Retinal pigment epithelial cell (primary cell): ENCODE data around the gene SVOPL.

Experiments
- DNase-seq: peaks from one replicate; pipeline ENCODE4 v3.0.0-alpha.2; 2010; ENCODE audit warnings: low read depth
- H3K4me3 ChIP-seq: 2 replicates; pipeline ENCODE4 v1.5.1; 2011; ENCODE audit warnings: mild to moderate bottlenecking, low read length, control low read depth, moderate library complexity
- TF ChIP-seq, protein P1 (sequence below): conservative IDR thresholded peaks from 2 replicates; pipeline ENCODE4 v1.5.1; 2011; ENCODE audit warnings: low read depth, low read length, control low read depth, inconsistent platforms

SVOPL gene

DNA sequence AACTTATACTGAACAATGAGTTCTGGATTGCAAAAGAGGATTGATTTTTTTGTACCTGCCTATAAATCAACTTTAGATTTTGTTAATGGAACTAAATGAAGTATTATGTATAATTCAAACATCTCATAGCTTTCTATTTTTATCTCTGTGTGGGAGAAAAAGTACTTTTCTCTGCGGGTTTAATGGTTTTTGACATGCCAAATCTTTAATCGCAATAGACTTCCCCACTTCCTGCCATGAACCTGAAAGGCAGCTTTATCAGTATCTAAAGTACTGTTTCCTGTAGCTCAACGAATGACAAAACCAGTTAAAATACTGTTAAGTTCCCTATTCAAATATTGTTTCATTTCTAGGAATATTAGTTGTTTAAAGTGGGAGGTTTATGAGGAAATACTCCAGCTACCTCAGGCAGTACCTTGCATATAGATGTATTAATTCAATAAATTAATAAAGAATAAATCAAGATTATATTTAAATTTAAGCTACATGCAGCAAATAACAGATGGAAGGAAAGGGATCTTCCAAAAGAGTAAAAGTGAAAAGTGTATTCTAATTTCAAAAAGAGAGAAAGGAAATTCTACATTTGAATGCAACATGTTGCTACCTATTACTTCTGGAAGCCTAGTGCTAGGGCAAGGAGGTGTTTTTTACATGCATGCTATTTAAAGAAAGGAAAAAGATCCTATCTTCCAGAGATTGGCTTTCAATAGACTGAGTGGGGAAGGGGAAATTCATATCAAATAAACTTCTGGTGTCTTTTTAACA, 75.9 kb downstream of the SVOPL start:
- no peak for DNase-seq
- no peak overlapping the region for H3K4me3 ChIP-seq
- TF ChIP-seq, protein P1, sequence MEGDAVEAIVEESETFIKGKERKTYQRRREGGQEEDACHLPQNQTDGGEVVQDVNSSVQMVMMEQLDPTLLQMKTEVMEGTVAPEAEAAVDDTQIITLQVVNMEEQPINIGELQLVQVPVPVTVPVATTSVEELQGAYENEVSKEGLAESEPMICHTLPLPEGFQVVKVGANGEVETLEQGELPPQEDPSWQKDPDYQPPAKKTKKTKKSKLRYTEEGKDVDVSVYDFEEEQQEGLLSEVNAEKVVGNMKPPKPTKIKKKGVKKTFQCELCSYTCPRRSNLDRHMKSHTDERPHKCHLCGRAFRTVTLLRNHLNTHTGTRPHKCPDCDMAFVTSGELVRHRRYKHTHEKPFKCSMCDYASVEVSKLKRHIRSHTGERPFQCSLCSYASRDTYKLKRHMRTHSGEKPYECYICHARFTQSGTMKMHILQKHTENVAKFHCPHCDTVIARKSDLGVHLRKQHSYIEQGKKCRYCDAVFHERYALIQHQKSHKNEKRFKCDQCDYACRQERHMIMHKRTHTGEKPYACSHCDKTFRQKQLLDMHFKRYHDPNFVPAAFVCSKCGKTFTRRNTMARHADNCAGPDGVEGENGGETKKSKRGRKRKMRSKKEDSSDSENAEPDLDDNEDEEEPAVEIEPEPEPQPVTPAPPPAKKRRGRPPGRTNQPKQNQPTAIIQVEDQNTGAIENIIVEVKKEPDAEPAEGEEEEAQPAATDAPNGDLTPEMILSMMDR: no peak

DNA sequence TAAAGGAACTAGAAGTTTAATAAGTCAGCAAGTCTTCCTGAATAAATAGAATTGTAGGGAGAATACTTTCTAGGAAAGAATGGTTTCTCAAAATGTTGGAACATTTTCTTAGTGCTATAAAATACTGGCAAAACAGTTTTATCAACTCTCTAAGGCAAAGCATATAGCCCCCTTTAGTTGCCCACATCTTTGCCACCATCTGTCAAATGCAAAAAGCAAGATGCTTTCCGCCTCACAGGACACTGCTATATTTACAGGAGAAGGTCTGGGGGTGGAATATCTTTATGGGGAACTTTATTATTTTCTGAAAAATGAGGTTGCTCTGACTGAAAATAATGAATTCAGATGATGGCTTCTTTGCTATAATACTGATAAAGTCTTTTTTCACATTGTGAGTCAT, 78.3 kb downstream of the SVOPL start:
- TF ChIP-seq, protein P1: no peak
- H3K4me3 ChIP-seq: no peak overlapping the region
- DNase-seq: no peak

DNA sequence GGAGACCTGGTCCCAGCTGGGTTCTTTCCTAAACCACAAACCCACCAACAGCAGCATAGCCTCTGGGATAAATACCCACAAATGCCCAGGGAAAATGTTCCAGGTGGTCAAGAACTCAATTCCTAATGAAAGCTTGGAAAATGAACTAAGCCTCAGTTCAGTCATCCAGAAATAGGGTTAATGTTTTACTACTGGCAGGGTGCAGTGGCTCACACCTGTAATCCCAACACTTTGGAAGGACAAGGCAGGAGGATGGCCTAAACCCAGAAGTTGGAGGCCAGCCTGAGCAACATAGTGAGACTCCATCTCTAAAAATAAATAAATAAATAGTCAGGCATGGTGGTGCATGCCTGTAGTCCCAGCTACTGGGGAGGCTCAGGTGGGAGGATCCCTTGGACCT, 82.2 kb downstream of the SVOPL start:
- TF ChIP-seq, protein P1: no peak
- no peak for DNase-seq

DNA sequence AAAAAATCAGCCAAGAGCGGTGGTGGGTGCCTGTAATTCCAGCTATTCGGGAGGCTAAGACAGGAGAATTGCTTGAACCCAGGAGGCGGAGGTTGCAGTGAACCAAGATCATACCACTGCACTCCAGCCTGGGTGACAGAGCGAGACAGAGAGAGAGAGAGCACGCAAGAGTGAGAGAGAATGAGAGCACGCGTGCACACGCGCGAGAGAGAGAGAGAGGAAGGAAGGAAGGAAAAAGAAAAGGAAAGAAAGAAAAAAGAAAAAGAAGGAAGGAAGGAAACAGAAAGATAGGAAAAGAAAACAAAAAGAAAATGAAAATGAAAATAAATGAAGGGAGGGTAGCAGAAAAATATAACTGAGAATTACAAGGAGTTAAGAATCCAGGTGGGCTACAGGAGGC, 82.7 kb downstream of the SVOPL start:
- TF ChIP-seq, protein P1: no peak
- H3K4me3 ChIP-seq: no peak overlapping the region
- DNase-seq: no peak

More for the DNA sequence above, 82.2 kb downstream of the SVOPL start:
- H3K4me3 ChIP-seq: no peak overlapping the region

DNA sequence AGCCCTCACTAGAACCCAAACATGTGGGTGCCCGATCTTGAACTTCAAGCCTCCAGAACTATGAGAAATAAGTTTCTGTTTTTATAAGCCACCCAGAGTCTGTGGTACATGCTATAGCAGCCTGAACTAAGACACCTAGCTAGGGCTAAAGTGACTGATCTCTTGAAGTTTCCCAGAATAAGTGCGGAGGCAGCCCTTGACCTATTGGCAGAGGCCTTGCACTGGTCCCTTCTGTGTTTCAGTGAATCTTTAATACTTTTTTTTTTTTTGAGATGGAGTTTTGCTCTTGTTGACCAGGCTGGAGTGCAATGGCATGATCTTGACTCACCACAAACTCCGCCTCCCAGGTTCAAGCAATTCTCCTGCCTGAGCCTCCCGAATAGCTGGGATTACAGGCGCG, 85.1 kb downstream of the SVOPL start:
- H3K4me3 ChIP-seq: no peak overlapping the region
- no peak for DNase-seq
- TF ChIP-seq, protein P1: no peak

DNA sequence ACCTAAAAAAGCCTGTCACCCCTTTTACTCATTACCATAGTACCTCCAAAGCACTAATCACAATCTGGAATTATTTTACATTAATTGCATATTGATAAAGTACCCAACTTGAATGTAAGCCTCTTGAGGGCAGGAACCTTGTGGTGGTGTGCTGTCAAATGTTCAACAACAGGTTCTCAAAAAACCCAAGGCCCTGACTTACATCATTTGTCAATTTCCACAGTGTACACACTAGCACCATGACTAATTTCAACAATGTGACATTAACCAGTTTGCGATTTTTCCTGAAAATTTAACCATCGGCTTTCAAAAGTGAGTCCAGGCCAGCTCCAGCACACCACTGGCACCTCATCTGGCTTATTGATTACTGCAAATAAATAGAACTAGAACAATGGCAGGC, 87.5 kb downstream of the SVOPL start:
- no peak for DNase-seq
- no peak overlapping the region for H3K4me3 ChIP-seq
- TF ChIP-seq, protein P1: no peak

DNA sequence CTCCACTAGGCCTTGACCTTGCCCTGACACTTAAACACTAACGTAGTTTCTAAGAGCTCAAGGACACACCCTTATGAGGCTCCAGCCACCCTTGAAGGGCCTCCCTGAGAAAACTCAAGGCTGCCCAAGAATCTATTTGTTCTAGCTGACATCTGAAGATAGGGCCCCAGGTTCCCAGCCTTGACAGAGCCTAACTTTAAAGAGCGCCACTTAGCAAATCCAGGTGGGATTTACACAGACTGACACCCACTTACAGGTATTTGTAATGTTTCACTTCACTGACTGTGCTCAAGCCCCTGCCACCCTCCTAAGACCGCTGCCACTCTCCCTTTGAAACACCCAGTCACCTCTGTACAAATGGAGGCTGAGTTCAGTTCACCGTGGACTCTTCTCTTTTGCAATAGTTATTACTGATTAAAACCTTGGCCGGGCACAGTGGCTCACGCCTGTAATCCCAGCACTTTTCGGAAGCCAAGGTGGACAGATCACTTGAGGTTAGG, 90.4 kb downstream of the SVOPL start:
- no peak overlapping the region for H3K4me3 ChIP-seq
- no peak for DNase-seq
- TF ChIP-seq, protein P1: no peak
